ENCODE results near the gene ENOX2. TPM values are rescaled to one million over a fixed set of nuclear protein-coding genes. Genes with fewer than 3 reads are reported as not detected.

ENOX2 gene
- polyA plus RNA-seq, 1 donor (not counting 4 experiments of a cell fraction or from before 2014, with no cell fraction given) = 24.5 TPM

- no peak for TF ChIP-seq CTCF (optimal IDR thresholded peaks at IDR 0.05 in 1 of 3, IDR thresholded peaks at IDR 0.05 in 1 of 3, conservative IDR thresholded peaks at IDR 0.05 in 1 of 3; ENCODE audit: extremely low read depth in 1 of 3, insufficient read depth in 2 of 3, low read length in 3 of 3)
- TF ChIP-seq EZH2 (IDR thresholded peaks at IDR 0.05; ENCODE audit: low read length) = no peak
- Histone ChIP-seq H3K27ac (ENCODE audit: control insufficient read depth, insufficient read depth, low read length) (no peak overlapping the region), H3K4me2 (ENCODE audit: control insufficient read depth, extremely low read depth, insufficient read depth, low read depth, low read length) (no peak overlapping the region)
Observed at GRCh38 chrX:130682990-130683389, 220.0 kb downstream of the ENOX2 start.

GRCh38 chrX:130680164-130681035 is 222.6 kb downstream of the ENOX2 start:
- Histone ChIP-seq H3K9ac (ENCODE audit: control insufficient read depth, extremely low read depth, insufficient read depth, low read length) (no peak overlapping the region), H3K27ac (ENCODE audit: control insufficient read depth, insufficient read depth, low read length) (no peak overlapping the region), H2AFZ (ENCODE audit: control insufficient read depth, low read length) (no peak overlapping the region), H3K4me1 (ENCODE audit: control insufficient read depth, extremely low read depth, insufficient read depth, low read length) (no peaks in the 10 kb centered on the region), H3K9me1 (ENCODE audit: control insufficient read depth, extremely low read depth, insufficient read depth, low read length) (no peaks in the 10 kb centered on the region), H4K20me1 (ENCODE audit: control insufficient read depth, extremely low read depth, insufficient read depth, low read length) (no peaks in the 10 kb centered on the region), H3K36me3 (ENCODE audit: control insufficient read depth in 2 of 2, extremely low read depth in 1 of 2, insufficient read depth in 2 of 2, low read length in 2 of 2) (no peaks in the 10 kb centered on the region), H3K79me2 (ENCODE audit: control insufficient read depth, insufficient read depth, low read length) (no peaks in the 10 kb centered on the region), H3K27me3 (ENCODE audit: control insufficient read depth, extremely low read depth, insufficient read depth, low read length) (no peaks in the 10 kb centered on the region), H3K4me2 (ENCODE audit: control insufficient read depth, extremely low read depth, insufficient read depth, low read depth, low read length) (no peak overlapping the region), H3K4me3 (ENCODE audit: control insufficient read depth in 2 of 3, extremely low read depth in 1 of 3, insufficient read depth in 2 of 3, low read depth in 1 of 3, low read length in 3 of 3) (no peak overlapping the region), H3K9me3 (ENCODE audit: control insufficient read depth, low read depth, low read length) (no peaks in the 10 kb centered on the region)
- DNase-seq (ENCODE audit: low read depth, low spot score) (no peak), FAIRE-seq (no peak)
- TF ChIP-seq CTCF (optimal IDR thresholded peaks at IDR 0.05 in 1 of 3, IDR thresholded peaks at IDR 0.05 in 1 of 3, conservative IDR thresholded peaks at IDR 0.05 in 1 of 3; ENCODE audit: extremely low read depth in 1 of 3, insufficient read depth in 2 of 3, low read length in 3 of 3) = no peak
- no peak for TF ChIP-seq EZH2 (IDR thresholded peaks at IDR 0.05; ENCODE audit: low read length)
- dilution Hi-C loops (cut with MboI; ENCODE audit: extremely low pct_ligation_motif_present, low sequenced_read_pairs) = no loop called here

More at GRCh38 chrX:130682990-130683389, 220.0 kb downstream of the ENOX2 start:
- dilution Hi-C loops (cut with MboI; ENCODE audit: extremely low pct_ligation_motif_present, low sequenced_read_pairs) = no loop called here
- H3K79me2 ChIP-seq (ENCODE audit: control insufficient read depth, insufficient read depth, low read length) = no peaks in the 10 kb centered on the region
- no peak overlapping the region for H3K9ac ChIP-seq (ENCODE audit: control insufficient read depth, extremely low read depth, insufficient read depth, low read length)
- H3K4me1 ChIP-seq (ENCODE audit: control insufficient read depth, extremely low read depth, insufficient read depth, low read length) = no peaks in the 10 kb centered on the region
- H4K20me1 ChIP-seq (ENCODE audit: control insufficient read depth, extremely low read depth, insufficient read depth, low read length) = no peaks in the 10 kb centered on the region
- H3K27me3 ChIP-seq (ENCODE audit: control insufficient read depth, extremely low read depth, insufficient read depth, low read length) = no peaks in the 10 kb centered on the region
- no peaks in the 10 kb centered on the region for H3K9me1 ChIP-seq (ENCODE audit: control insufficient read depth, extremely low read depth, insufficient read depth, low read length)
- no peak overlapping the region for H3K4me3 ChIP-seq (ENCODE audit: control insufficient read depth in 2 of 3, extremely low read depth in 1 of 3, insufficient read depth in 2 of 3, low read depth in 1 of 3, low read length in 3 of 3)
- no peak overlapping the region for H2AFZ ChIP-seq (ENCODE audit: control insufficient read depth, low read length)
- no peak for FAIRE-seq
- H3K36me3 ChIP-seq (ENCODE audit: control insufficient read depth in 2 of 2, extremely low read depth in 1 of 2, insufficient read depth in 2 of 2, low read length in 2 of 2) = no peaks in the 10 kb centered on the region
- no peaks in the 10 kb centered on the region for H3K9me3 ChIP-seq (ENCODE audit: control insufficient read depth, low read depth, low read length)
- DNase-seq (ENCODE audit: low read depth, low spot score) = no peak
